GM19397 (cell line): ENCODE measurements around the gene NHERF2.

Experiments used
- ATAC-seq: cut with Tn5 transposase; IDR thresholded peaks from one replicate; pipeline ENCODE4 v1.9.1; 2021; ENCODE audit warnings: mild to moderate bottlenecking, moderate library complexity; ENCODE audit not compliant: unreplicated experiment

Gene NHERF2

DNA sequence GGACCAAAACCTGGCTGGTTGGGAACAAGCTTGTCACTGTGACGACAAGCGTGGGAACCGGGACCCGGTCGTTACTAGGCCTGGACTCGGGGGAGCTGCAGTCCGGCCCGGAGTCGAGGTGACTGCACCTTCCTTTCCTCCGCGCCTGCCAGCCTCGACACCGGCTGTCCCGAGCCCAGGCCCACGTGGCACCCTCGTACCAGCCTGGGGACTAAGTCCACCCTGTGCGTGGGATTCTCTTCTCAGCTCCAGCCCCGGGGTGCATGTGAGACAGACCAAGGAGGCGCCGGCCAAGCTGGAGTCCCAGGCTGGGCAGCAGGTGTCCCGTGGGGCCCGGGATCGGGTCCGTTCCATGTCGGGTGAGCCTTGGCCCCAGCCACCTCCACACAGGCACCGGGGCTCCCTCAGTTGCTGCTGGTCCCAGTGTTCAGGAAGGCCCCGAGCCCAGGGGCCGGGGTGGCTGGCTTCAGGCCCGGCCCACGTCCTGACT is 52.7 kb downstream of the NHERF2 start:
- ATAC-seq, result no peak

DNA sequence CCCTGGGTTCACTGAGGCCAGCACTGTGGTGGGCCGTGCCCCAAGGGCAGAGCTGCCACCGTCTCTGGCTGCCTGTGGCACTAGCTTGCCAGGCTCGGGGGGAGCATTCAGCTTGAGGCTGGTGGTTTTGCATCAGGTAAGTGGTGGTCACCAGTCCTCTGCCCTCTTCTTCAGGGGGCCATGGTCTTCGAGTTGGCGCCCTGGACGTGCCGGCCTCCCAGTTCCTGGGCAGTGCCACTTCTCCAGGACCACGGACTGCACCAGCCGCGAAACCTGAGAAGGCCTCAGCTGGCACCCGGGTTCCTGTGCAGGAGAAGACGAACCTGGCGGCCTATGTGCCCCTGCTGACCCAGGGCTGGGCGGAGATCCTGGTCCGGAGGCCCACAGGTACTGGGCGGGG is 53.3 kb downstream of the NHERF2 start:
- no peak for ATAC-seq

DNA sequence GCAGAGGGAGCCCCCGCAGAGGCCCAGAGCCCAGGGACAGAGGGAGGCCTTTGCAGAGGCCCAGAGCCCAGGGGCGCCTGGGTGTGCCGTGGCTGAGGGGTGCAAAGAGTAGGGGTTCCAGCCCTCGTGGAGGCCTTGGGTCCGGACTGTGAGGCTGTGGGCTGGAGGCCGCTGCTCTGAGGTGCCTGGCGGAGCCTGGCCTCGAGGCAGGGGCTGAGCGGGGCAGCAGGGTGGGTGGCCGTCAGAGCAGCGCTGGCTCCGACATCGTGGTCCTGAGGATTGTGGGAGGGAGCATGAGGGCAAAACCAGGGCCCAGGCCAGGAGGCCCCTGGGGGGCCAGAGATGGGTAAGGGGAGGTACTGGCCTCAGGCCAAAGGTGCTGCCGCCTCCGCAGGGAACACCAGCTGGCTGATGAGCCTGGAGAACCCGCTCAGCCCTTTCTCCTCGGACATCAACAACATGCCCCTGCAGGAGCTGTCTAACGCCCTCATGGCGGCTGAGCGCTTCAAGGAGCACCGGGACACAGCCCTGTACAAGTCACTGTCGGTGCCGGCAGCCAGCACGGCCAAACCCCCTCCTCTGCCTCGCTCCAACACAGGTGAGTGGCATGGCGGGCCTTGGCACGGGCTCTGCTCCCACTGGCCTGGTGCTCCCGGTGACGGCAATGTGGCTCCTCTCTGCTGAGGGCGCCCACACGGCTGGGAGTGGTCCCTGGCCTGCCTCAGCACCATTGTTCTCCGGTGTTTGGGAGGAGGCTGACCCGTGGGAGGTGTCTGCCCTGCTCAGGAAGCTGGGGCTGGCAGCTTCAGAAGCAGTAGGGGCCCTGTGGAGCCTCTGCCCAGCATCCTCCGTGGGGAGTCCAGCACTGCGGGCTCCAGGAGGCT is 54.7 kb downstream of the NHERF2 start:
- ATAC-seq, result no peak

DNA sequence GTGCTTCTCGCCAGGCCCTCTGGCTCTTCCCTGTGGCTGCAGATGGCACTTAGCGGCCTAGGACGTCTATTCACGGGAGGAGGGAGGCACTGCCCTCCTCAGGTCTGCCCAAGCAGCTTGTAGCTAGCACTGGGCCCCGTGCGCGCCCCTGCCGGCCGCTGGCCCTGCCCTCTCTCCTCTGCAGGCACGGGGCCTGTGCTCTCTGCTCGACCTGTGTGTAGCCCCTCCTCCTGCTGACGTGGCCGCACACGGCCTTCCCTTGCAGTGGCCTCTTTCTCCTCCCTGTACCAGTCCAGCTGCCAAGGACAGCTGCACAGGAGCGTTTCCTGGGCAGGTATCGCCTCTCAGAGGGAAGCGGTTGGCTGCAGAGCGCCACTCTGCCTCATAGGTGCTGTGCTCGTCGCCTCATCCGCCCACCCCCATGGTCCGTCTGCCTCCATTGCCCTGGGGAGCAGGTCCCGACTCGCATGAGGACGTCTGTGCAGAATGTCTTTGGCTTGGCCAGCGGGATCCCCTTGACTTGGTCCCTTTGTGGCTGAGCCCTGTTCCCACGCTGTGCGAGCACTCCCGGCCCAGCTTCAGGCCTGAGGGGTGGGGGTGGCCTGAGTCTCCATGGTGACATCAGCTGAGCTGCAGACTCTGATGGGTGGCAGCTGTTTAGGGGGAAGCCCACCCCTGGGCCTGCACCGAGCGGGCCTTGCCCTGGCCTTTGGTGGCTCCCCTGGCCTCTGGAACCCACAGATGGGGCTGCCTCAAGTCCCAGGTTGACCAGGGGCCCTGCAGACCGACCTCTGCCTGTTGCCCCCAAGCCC is 55.7 kb downstream of the NHERF2 start:
- no peak for ATAC-seq

DNA sequence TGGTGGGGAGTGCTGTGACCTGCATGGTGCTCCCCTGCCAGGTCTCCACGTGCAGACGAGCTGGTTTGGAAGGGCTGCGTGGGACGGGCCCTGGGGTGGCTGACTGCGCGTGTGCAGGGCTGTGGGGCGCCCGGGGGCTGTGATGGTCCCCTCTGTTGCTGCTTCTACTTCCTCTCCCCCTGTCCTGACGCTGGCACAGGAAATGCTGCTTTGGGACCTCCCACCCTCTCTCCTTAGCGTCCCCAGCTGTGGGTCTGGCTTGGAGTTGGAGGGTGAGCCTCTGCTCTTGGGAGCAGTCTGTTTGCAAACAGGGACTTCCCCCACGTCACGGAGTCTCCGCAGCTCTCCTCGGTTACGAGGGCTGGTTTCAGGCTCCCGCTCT is 56.3 kb downstream of the NHERF2 start:
- ATAC-seq, result no peak

DNA sequence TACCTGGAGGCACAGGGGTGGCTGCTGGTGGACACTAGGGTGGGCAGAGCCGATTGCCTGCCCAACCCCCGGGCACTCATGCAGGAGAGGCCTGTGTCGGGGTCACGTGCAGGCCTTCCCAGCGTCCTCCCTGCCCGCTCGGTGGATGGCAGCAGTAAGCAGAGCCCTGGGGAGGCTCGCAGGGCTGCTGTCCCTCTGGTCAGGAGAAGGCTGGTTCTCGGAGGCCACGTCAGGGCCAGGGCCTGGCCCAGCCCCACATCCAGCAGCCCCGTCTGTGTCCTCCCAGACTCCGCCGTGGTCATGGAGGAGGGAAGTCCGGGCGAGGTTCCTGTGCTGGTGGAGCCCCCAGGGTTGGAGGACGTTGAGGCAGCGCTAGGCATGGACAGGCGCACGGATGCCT is 56.7 kb downstream of the NHERF2 start:
- no peak for ATAC-seq

DNA sequence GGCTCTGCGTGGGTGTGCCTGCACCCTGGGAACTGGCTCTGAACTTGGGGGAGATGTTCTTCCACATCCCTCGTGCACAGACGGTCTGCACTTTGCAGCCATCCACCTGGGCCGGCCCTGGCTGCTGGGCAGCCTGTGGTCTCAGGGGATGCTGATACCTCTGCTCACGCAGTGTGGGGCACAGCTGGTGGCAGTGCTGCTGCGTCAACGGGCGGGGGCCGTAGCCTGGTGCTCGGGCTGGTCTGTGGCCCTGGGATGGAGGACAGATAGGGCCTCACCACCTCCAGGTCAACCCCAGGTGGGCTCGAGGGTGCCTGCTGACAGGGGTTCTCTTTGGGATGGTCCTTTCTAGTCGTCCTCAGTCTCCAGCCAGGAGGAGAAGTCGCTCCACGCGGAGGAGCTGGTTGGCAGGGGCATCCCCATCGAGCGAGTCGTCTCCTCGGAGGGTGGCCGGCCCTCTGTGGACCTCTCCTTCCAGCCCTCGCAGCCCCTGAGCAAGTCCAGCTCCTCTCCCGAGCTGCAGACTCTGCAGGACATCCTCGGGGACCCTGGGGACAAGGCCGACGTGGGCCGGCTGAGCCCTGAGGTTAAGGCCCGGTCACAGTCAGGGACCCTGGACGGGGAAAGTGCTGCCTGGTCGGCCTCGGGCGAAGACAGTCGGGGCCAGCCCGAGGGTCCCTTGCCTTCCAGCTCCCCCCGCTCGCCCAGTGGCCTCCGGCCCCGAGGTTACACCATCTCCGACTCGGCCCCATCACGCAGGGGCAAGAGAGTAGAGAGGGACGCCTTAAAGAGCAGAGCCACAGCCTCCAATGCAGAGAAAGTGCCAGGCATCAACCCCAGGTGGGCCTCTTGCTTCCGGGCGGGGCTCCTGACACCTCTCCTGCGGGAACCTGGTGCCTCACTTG is 57.4 kb downstream of the NHERF2 start:
- no peak for ATAC-seq

DNA sequence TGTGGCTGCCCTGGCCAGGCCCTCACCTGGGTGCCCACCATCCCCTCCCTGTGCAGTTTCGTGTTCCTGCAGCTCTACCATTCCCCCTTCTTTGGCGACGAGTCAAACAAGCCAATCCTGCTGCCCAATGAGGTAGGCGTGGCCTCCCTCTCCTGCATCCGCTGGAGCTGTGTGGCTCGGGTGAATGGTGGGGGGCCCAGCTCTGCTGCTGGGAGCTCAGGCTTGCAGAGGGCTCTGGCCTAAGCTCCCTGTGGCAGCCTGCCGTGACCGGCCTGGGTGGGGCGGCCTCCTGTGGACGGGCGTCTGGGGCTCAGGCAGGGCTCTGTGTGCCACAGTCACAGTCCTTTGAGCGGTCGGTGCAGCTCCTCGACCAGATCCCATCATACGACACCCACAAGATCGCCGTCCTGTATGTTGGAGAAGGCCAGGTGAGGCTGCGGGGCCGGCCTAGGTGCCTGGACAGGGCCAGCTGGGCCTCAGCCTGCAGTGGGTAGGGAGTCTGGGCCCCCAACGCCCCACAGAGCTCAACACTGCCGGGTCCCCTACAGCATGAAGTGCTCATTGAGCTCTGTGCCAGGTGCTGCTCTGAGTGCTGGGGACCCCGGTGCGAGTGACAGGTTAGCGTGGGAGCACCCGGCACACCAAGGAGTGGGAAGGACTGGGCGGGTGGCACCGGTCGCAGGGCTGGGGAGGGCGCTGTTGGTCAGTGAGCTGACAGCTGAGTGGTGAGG is 58.4 kb downstream of the NHERF2 start:
- ATAC-seq, result no peak

DNA sequence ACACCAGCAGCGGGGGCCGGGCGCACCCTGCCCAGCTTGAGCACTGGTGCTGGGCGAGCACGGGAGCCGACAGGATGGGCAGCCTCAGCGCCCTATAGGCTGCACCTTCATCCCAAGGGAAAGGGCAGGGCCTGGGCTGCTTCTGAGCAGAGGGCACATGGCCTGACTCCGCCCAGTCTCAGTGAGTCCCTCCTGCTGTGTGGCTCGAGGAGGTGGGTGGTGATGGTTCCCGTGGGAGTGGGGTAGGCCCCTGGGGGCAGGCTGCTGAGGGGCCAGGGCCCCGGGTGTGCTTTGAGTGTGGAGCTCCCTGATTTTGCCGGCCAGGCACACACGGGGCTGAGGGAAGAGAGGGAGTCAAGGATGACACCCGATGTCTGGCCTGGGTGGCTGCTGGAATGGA is 59.0 kb downstream of the NHERF2 start:
- ATAC-seq, result no peak

DNA sequence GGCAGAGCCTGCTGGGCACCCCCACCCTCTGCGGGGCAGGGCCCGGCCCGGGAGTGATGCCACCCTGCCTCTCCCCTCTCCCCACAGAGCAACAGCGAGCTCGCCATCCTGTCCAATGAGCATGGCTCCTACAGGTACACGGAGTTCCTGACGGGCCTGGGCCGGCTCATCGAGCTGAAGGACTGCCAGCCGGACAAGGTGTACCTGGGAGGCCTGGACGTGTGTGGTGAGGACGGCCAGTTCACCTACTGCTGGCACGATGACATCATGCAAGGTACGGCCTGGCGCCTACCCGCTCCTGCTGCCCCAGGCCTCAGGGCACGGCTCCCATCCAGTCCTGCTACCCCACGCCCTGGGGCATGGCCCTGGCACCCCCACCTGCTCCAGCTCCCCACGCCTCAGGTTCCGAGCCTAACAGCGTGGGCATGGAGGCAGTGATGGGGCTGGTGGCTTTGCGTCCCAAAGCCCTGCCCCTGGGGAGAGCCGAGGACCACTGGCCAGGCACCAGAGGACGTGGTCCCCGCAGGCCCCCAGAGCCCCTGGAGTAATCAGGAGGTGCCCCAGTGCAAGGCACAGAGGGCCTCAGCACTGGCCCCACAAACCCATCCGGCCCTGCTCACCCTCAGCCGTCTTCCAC is 59.5 kb downstream of the NHERF2 start:
- ATAC-seq, result no peak

DNA sequence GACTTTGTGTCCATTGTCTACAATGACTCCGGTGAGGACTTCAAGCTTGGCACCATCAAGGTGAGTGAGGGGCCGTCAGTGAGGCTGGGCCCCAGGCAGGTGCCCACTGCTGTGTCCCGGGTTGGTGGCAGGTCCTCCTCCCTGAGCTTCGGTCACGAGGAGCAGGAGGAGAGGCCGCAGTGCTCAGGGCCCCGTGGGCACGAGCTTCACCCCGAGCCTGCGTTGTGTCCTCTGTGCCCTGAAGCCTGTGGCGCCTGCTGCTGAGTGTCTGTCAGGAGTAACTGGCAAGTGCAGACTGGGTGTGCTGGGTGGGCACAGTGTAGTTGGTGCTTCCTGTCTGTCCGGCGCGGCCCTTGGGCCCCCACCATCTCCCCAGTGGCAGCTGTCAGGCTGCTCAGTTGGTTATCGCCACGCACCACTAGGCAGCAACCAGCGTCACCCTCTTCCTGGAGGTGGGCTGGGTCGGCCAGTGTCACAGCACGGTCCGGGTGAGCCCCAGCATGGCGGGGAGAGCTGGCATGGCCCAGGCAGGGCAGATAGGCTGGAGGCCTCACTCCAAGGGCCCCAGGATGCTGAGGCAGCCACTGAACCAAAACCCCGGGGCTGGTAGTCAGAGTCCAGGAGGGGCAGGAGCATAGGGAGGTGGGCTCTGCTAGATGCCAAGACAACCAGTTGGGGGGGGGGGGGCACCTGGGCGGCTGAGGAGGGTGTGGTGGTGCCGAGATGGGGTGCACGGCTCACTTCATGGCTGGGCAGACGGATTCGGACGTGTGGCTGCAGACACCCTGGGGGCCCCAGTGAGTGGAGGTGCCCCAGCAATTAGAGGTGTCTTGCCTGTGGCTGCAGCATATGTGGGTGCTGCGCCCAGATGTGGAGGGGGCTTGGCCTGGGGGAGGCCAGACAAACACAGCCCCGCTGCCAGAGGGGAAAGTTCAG is 60.4 kb downstream of the NHERF2 start:
- ATAC-seq, result no peak

DNA sequence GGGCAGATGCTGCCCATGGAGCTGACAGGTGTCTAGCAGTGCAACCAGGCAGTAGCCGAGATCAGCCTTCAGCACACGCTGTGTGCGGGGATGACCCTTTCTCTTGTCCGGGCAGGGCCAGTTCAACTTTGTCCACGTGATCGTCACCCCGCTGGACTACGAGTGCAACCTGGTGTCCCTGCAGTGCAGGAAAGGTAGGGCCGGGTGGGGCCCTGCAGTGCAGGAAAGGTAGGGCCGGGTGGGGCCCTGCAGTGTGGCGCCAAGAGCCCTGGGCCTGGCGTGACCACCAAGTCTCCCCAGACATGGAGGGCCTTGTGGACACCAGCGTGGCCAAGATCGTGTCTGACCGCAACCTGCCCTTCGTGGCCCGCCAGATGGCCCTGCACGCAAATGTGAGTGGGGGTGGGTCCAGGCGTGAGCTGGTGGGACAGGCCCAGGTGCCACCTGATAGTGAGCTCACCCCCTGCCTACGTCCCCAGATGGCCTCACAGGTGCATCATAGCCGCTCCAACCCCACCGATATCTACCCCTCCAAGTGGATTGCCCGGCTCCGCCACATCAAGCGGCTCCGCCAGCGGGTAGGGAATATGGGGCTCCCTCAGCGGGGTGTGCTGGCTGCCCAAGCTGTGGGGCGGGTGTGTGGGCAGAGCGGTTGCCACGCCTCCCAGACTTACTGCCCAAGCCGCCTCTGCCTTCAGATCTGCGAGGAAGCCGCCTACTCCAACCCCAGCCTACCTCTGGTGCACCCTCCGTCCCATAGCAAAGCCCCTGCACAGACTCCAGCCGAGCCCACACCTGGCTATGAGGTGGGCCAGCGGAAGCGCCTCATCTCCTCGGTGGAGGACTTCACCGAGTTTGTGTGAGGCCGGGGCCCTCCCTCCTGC is 61.3 kb downstream of the NHERF2 start:
- no peak for ATAC-seq
